Activated naive CD4-positive, alpha-beta T cell treated with anti-CD3 and anti-CD28 coated beads, Interleukin-2, amount 50 U/mL, for 72 hours (primary cell): Measurements from ENCODE around the gene NOS3. TPM values are rescaled to one million over a fixed set of nuclear protein-coding genes. Genes with fewer than 3 reads are reported as not detected.

ENCODE experiments used
- ATAC-seq, 2 donors: fragments of 150-1000 bp; cut with Tn5 transposase; 2 replicates each; pipeline ENCODE4 v1.10.0; 2021; ENCODE audit warnings: mild to moderate bottlenecking in 2 of 2, moderate library complexity in 2 of 2
- DNase-seq, 2 donors: peaks; one replicate each; pipeline ENCODE4 v3.0.0; 2021 to 2022; ENCODE audit warnings: low spot score in 2 of 2
- H3K27ac Mint-ChIP-seq, 2 donors: one replicate each; pipeline ENCODE4 v1.8.0; 2022; ENCODE audit warnings: mild to moderate bottlenecking in 2 of 2, mixed read lengths in 2 of 2
- H3K36me3 Mint-ChIP-seq, 2 donors: one replicate each; pipeline ENCODE4 v1.8.0; 2022; ENCODE audit warnings: mixed read lengths in 2 of 2
- H3K9me3 Mint-ChIP-seq, 2 donors: one replicate each; pipeline ENCODE4 v1.8.0; 2022; ENCODE audit warnings: mixed read lengths in 2 of 2
- total RNA-seq, 2 donors: library from RNA; stranded (reverse); gene quantifications; one replicate each; pipeline ENCODE4 v1.2.3, GENCODE V29; 2022

NOS3 gene
- total RNA-seq, 2 donors from 2014 or later = 1.8 to 12.7 TPM

DNA sequence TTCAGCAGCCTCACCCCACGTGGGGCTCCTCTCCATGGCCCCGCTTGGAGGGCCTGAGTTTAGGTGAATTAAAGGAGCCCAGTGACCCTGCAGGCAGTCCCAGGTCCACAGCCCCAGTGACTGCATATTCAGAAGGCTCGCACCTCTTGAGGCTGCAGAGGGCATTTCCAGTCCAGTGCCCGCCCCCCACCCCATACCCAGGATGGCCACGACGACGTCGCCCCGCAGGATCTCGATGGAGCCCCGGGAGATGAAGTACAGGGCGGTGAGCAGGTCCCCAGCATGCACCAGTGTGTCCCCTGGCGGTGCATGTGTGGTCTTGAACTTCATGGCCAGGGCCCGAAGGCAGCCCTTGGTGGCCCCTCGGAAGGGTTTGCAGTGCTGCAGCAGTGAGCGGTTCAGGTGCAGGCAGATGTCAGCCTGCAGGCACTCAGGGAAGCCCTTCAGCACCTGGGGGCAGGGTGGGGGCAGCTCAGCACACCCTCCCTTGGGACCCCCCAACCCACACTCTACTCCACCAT, 40.8 kb upstream of the NOS3 start:
- Mint-ChIP-seq H3K27ac (no peak overlapping the region), H3K36me3 (no peaks in the 10 kb centered on the region), H3K9me3 (no peaks in the 10 kb centered on the region)
- ATAC-seq (no peak), DNase-seq (no peak)

GRCh38 chr7:150950496-150951180, 40.2 kb upstream of the NOS3 start:
- DNase-seq = peak in 1 of 2 donors; percentile 25
- Mint-ChIP-seq H3K27ac (no peak overlapping the region), H3K9me3 (no peaks in the 10 kb centered on the region), H3K36me3 (no peaks in the 10 kb centered on the region)
- no peak for ATAC-seq

- no peaks in the 10 kb centered on the region for H3K36me3 Mint-ChIP-seq
- ATAC-seq (no peak), DNase-seq (no peak)
- H3K27ac Mint-ChIP-seq = no peak overlapping the region
- H3K9me3 Mint-ChIP-seq = no peaks in the 10 kb centered on the region
These were observed 39.7 kb upstream of the NOS3 start for GRCh38 chr7:150951181-150951520.

DNA sequence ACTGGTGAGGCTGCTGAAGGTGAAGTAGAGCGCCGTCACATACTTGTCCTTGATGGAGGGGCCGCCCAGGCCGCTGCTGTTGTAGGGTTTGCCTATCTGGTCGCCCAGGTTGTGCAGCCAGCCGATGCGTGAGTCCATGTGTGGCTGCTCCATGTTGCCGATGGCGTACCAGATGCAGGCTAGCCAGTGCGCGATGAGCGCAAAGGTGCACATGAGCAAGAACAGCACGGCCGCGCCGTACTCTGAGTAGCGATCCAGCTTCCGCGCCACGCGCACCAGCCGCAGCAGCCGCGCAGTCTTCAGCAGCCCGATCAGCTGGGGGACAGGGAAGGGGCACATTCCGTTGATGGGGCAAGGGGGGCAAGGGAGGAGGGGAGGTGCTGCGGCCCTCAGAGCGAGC, 39.3 kb upstream of the NOS3 start:
- Mint-ChIP-seq H3K36me3 (no peaks in the 10 kb centered on the region), H3K9me3 (no peaks in the 10 kb centered on the region), H3K27ac (no peak overlapping the region)
- no peak for DNase-seq
- ATAC-seq = no peak

- Mint-ChIP-seq H3K27ac (no peak overlapping the region), H3K36me3 (peaks cover 0 to 4% of the 10 kb centered on the region in 2 donors), H3K9me3 (no peaks in the 10 kb centered on the region)
- ATAC-seq = no peak
- DNase-seq = no peak
These were observed 38.3 kb upstream of the NOS3 start for GRCh38 chr7:150952331-150953050.

DNA sequence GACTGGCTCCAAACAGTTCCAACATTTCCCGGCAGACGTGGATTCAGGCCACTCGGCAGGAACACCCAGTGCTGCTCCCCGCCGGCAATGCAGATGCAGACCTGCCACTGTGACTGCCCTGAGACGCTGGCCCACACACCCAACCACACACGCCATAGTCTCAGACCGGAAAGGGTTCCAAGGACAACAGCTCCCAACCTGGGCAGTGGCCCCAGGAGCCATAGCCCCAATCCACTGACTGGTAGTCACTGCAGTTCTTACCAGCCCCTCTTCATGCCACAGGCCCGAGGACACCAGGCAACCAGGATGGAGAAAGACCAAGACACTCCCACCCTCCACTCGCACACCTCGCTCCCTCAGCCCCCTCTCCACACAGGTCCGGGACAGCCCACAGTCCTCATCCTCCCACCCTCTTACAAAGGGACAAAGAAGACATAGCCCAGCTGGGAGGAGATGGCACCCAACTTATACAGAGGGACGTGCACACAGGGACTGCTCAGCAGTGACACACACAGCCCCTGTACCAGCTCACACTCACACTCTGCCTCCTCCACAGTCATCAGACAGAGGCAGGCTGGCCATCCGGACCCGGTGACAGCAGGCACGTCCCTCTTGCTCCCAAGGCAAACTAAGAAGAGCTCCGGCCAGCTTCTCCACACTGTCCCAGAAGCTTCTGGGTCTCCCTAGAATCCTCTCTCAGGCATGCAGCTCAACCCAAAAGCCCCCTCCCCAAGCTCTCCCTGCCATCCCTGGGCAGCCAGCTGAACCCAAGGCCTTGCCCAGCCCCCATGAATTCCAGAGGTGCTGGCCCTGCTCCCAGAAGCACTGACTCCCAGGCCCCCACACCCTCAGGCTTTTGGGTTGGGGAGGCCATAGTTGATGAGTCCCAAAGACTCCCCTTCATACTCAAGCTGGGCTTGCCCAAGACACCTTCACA, 37.5 kb upstream of the NOS3 start:
- Mint-ChIP-seq H3K9me3 (no peaks in the 10 kb centered on the region), H3K36me3 (peaks cover 0 to 7% of the 10 kb centered on the region in 2 donors), H3K27ac (no peak overlapping the region)
- no peak for ATAC-seq
- no peak for DNase-seq

GRCh38 chr7:150954201-150954985, 36.4 kb upstream of the NOS3 start:
- no peak overlapping the region for H3K27ac Mint-ChIP-seq
- DNase-seq = no peak
- H3K36me3 Mint-ChIP-seq = peaks cover 0 to 10% of the 10 kb centered on the region in 2 donors
- no peaks in the 10 kb centered on the region for H3K9me3 Mint-ChIP-seq
- no peak for ATAC-seq

GRCh38 chr7:150954986-150955518, 35.8 kb upstream of the NOS3 start:
- DNase-seq = no peak
- Mint-ChIP-seq H3K9me3 (no peaks in the 10 kb centered on the region), H3K36me3 (peaks cover 0 to 10% of the 10 kb centered on the region in 2 donors), H3K27ac (no peak overlapping the region)
- ATAC-seq = no peak

- Mint-ChIP-seq H3K27ac (no peak overlapping the region), H3K36me3 (peaks cover 0 to 10% of the 10 kb centered on the region in 2 donors), H3K9me3 (no peaks in the 10 kb centered on the region)
- DNase-seq (no peak), ATAC-seq (no peak)
These were observed 35.1 kb upstream of the NOS3 start for GRCh38 chr7:150955519-150956394.

GRCh38 chr7:150956395-150957132, 34.3 kb upstream of the NOS3 start:
- Mint-ChIP-seq H3K36me3 (peaks cover 0 to 10% of the 10 kb centered on the region in 2 donors), H3K27ac (no peak overlapping the region), H3K9me3 (no peaks in the 10 kb centered on the region)
- DNase-seq (no peak), ATAC-seq (no peak)

GRCh38 chr7:150957133-150958020, 33.4 kb upstream of the NOS3 start:
- no peak for ATAC-seq
- Mint-ChIP-seq H3K9me3 (no peaks in the 10 kb centered on the region), H3K27ac (no peak overlapping the region), H3K36me3 (peaks cover 0 to 10% of the 10 kb centered on the region in 2 donors)
- no peak for DNase-seq

DNA sequence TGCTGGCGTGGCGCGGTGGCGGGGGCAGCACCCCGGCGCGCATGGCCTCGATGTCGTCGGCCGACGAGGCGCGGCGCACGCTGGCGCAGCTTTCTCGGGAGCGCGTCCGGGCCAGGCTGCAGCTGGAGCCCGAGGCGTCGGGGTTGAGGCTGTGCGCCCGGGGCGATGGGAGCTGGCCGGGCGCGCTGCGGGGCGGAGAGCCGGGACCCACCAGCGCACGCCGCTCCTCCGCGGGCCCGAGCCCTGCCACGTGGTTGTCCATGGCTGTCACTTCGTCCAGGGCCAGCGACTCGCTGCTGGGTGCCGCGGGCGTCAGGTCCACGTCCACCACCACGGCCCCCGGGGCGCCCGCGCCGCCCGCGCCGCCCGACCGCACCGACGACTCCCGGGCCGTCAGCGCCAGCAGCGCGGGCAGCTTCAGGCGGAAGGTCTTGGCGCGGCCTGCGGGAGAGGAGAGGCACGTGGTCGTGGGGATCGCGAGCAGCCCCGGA, 32.7 kb upstream of the NOS3 start:
- peaks cover 0 to 10% of the 10 kb centered on the region in 2 donors for H3K36me3 Mint-ChIP-seq
- ATAC-seq = no peak
- no peak overlapping the region for H3K27ac Mint-ChIP-seq
- no peak for DNase-seq
- H3K9me3 Mint-ChIP-seq = no peaks in the 10 kb centered on the region

DNA sequence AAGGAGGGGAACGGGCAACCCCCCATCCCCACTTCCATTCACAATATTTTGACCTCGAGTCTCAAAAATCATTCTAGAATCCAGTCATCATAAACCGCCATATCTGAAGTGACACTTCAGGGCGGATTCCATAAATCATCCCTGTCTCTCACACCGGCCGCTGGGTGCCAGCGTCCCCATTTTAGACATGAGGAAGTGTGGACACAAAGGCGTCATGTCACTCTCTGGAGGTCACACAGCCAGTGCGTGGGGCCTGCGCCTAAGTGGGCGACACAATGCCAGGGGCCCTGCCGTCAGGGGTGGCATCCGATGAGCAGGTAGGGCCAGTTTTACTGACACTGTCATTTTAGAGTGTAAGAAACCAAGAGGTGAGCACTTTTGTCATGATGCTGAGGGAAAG, 32.2 kb upstream of the NOS3 start:
- ATAC-seq = no peak
- Mint-ChIP-seq H3K36me3 (peaks cover 0 to 10% of the 10 kb centered on the region in 2 donors), H3K27ac (no peak overlapping the region), H3K9me3 (no peaks in the 10 kb centered on the region)
- DNase-seq = no peak

DNA sequence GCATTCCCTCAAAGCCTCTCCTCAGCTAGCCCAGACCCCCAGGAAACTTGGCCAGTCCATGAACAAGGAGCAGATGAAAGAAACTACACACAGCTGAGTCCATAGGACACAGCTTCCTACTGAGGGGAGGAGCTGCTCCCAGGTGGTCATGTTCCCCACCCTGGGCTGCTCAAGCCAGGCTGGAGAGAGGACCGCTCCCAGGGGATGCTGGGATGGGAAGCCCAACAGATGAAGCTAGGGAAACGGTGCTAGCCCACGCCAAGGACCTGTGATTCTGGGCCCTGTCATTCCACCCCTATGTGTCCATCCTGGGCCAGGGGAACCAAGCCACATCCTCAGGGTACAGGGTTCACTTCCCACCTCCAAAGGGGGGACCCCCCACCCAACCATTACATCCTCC, 31.7 kb upstream of the NOS3 start:
- Mint-ChIP-seq H3K9me3 (no peaks in the 10 kb centered on the region), H3K36me3 (peaks cover 0 to 10% of the 10 kb centered on the region in 2 donors), H3K27ac (no peak overlapping the region)
- DNase-seq (no peak), ATAC-seq (no peak)
